ENCODE results near the gene WNT7B.

WNT7B gene

DNA sequence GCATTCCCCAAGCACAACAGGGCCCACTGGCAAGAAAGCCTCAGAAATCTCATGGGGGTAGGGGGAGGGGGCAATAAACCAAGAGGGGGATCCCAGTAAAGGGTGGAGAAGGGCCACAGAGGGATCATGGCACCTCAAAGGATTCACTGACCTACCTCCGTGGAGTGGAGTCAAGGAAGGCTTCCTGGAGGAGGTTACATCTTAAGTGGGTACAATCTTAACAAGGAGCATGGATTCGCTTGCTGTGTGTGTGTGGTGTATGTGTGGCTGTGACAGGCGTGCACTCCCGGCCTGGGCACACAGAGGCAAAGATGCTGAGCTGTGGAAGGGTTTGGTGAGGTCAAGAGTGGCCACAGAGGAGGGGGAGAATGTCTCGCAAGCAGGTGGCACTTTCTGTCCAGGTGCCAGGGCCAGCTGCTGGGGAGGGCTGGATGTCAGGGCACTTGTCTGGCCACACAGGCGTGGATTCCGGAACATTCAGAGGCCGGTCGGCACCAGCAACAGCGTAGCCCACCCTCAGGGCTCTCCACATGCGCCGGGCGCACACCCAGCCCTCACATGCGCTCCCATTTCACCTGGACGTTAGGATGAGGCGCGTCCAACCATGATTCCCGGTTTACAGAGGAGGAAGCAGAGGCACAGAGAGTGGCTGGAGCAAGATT is 43.3 kb downstream of the WNT7B start:
- DNase-seq (ENCODE audit: extremely low read depth in 1 of 2, low read depth in 1 of 2) = no peak

DNA sequence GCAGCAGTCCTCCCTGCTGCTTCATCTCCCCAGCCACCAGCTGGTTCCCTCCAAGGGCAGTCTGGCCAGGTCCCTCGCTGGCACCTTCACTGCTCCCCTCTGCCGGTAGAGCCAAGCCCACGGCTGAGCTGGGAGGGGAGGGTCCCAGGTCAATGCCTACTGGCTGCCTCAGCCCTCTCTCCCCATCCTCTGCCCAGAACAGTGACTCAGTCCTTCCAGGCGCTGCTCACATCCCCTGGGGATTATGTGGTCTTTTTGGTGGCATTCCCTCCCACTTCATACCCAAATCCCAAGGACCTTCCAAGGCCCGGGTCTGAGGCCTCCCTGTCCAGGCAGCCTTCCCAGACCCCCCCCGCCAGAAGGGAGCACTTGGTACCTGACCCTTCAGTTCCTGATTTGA is 44.9 kb downstream of the WNT7B start:
- DNase-seq (ENCODE audit: extremely low read depth in 1 of 2, low read depth in 1 of 2) = no peak

DNA sequence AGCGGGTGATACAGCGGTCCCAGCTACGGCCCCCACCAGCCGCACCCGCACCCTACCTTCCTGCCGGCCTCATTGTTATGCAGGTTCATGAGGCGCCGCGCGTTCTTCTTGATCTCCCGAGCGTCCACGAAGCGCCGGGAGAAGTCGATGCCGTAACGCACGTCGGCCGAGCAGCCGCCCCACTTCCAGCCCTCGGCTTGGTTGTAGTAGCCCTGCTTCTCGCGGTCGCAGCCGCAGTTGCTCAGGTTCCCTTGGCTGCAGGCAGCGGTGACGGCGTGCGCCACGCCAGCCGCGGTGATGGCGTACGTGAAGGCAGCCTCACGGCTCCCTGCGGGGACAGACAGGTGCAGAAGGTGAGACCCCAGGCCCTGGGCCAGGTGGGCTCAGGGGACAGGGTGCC is 45.9 kb downstream of the WNT7B start:
- DNase-seq (ENCODE audit: extremely low read depth in 1 of 2, low read depth in 1 of 2) = no peak

DNA sequence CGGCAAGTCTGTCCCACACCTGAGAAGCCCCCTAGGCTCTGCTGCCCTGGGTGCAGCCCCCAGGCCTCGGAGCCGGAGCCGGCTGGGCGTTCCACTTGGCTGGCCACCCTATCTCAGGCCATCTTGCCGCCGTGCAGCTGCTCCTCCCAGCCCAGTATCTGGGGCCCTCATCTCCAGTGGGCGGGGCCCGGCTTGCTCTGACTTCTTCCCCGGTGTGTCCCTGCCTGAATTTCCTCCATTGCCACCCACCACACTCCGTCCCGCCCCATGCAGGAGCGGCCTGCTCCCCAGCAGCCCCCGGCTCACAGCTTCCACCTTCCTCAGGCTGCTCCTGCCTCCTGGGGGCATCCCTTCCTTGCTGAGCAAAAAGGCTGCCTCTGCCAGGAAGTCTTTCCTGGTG is 46.6 kb downstream of the WNT7B start:
- DNase-seq (ENCODE audit: extremely low read depth in 1 of 2, low read depth in 1 of 2) = no peak

DNA sequence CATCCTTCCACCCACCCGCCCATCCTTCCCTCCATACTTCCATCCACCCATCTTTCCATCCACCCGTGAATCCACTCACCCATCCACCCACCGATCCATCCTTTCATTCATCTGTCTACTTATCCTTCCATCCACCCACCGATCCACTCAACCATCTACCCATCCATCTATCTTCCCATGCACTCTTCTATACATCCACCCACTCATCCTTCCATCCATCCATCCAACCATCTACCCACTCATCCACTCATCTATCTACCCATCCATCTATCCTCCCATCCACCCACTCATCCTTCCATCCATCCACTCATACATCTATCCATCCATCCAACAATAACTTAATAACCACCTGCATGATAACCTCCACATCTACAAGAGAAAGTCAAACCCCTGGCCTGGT is 47.3 kb downstream of the WNT7B start:
- no peak for DNase-seq (ENCODE audit: extremely low read depth in 1 of 2, low read depth in 1 of 2)

DNA sequence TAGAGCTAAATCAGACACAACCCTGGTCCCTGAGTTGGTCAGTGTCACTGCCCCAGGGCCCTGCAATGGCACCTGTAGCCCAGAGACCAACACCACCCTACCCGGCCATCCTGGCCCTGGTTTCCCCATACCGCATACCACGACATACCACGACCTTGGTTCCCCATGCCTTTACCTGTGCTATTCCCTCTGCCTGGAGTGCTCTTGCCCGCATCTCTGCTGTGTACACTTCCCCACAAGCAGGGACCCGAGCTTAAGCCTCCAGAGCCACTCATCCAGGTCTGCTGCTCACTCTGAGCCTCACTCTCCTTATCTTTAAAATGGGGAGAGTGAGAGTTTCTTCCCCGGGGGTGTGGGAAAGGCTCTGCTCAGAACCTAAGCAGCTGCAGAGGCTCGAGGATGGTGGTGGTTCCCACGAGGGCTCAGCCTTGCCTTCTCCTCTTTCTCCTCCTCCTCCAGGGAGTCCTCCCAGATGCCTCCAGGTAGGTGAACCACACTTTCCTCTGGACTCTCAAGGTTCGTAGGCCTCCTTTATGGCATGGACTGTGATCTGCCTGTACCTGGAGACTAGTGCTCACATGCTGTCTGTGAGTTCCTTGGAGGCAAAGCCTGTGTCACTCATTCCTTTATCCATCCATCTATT is 48.1 kb downstream of the WNT7B start:
- DNase-seq (ENCODE audit: extremely low read depth in 1 of 2, low read depth in 1 of 2) = no peak

DNA sequence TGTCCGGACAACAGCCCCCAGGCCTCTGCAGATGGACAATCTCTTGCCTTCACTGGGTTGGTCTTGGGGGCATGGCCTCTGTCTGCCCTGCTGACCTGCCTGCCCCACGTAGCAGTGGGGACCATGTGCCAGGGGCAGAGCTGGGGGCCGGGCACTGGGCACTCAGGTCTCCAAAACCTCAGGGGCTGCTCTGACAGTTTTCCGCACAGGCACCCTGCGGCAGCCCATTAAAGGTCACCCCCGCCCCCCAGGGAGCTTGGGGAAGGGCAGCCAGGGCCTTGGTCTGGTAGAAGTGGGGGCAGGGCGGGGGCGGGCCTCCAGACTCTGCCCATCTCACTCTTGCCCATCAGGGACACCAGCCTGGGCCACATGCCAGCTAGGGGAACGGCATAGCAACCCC is 49.9 kb downstream of the WNT7B start:
- DNase-seq (ENCODE audit: extremely low read depth in 1 of 2, low read depth in 1 of 2) = no peak

DNA sequence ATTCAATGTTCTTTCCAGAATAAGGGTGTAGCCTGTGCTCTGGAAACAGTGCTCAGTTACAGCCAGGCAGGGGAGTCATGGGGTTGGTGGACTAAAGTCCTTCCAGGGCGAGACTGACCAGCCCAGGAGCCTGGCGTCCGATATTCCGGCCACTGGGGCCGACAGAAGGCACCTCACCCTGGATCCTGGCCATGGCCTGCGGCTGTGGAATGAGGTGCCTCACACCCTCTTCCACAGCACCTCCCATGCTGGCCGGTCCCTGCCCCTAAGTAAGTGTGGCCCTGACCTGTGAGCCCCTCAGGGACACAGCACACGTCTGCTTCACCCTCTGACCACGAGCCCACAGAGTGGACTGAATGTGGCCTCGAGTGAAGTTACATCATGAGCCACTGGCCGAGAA is 50.5 kb downstream of the WNT7B start:
- no peak for DNase-seq (ENCODE audit: extremely low read depth in 1 of 2, low read depth in 1 of 2)

DNA sequence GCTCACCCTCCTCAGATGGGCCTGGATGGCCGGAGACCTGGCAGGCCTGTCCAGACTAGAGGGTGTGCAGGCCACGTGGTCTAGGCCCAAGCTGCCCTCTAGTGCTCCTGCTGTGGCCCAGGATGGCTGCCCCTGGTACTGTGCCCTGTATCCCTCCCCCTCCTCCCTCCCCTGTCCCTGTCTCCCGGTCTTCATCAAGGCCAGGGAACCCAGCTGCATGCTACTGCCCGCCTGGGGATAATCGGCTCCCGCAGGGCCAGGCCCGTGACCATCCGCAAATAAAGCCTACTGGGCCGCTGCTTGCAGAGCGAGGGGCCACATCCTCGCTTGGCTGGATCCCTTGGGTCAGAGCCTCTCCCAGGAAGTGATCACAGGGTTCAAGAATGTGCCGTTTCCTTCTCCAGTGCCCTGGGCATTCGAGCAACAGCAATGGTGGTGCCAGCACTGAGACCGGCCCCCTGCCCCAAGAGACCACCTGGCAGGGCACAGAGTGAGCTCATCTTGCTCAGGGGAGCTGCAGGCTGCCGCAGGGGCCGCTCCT is 51.1 kb downstream of the WNT7B start:
- DNase-seq (ENCODE audit: extremely low read depth in 1 of 2, low read depth in 1 of 2) = no peak

DNA sequence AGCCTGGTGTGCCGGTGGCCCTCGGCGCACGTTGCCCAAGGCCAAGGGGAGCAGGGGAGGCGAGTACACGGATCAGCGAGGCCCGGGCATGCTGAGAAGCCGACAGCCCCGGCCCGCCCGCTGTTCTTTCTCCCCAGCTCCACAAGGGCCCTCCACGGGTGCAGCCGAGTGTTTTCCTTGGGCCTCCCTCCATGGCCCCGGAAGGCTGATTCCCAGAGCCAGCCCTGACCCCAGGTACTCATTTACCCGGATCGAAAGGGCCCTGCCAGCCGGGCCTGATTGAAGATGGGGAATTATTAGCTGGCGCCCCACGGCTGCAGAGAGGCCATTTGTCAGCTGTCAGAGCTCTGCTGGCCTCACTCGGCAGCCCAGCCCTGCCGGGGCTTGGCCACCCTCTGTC is 53.1 kb downstream of the WNT7B start:
- no peak for DNase-seq (ENCODE audit: extremely low read depth in 1 of 2, low read depth in 1 of 2)

DNA sequence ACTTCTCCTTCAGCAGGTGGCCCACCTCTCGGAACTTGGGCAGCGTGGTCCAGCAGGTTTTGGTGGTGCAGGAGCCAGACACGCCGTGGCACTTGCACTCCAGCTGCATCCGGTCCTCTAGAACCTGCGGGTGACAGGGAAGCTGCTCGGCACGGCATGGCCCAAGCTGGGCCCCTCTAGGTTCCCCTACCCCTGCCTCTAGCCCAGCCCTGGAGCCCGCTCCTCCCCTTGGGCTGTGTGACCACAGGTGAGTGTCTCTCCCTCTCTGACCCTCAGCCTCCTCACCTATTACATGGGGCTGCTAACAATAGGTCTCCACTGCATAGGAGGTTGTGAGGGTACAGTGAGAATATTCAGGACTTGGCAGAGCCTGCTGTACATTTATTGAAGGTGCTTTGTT is 53.8 kb downstream of the WNT7B start:
- no peak for DNase-seq (ENCODE audit: extremely low read depth in 1 of 2, low read depth in 1 of 2)

DNA sequence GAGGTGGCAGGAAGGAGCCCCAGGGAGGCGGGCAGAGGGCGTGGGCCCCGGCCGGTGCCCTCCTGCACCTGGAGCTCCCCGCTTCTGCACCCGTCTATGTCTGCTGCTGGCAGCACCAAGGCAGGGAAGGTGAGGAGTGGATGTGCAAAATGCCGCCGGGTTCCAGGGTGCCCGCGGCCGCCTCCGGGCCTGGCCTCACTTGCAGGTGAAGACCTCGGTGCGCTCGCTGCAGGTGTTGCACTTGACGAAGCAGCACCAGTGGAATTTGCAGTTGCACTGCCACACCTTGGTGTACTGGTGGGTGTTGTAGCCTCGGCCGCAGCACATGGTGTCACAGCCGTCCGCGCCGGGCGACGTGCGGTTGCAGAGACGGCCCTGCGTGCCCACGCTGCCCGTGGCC is 54.3 kb downstream of the WNT7B start:
- no peak for DNase-seq (ENCODE audit: extremely low read depth in 1 of 2, low read depth in 1 of 2)

DNA sequence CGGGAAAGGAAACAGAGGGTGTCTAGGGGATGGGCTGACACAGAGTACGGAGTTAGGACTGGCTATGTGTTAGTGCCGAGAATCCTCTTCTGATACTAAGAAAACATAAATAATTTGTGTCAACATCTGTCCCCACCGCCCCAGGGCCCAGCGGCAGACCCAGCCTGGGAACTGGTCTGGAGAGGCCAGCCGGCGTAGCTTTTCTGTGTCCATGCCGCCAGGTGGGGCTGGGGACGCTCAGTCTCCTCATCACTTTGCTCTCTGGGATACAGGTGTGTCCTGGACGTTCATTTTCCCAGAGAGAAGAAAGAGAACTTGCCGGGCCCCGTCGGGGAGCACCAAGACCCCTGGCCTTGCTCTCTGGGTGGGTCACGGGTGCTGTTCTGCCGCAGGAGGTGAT is 54.7 kb downstream of the WNT7B start:
- no peak for DNase-seq (ENCODE audit: extremely low read depth in 1 of 2, low read depth in 1 of 2)

DNA sequence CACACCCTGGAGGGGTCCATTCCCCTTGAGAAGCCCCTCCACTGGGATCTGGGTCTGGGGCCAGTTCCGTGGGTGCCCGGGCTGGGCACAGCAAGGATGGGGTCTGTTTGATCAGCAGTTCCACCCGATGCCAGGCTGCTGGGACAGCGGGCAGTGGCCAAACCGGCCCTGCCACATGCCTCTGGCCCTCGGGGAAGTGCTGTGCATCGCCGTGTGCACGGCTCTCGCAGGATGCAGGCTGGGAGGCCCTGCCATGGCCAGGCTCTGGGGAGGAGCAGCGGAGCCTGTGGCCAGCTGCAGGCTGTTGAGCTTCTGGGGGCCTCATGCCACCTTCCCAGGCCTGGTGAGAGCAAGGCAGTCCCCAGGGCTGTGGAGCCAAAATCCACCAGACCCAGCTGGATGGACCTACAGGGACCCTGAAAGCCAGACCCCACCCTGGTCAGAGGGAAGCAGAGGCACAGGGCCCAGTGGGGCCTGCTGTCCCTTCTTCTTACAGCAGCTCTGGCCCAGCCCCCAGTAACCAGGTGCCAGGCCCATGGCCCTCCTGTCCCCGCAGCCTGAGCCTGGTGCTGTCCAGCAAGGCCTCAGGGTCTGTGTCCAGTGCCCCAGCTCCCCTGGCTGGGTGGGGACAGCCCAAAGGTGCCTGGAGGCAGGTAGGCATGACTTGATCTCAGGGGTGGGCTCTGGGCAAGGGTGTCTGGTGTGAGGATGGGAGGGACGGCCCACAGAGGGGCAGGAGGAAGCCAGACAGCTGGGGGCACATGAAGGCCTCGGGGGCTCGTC is 57.3 kb downstream of the WNT7B start:
- no peak for DNase-seq (ENCODE audit: extremely low read depth in 1 of 2, low read depth in 1 of 2)

DNA sequence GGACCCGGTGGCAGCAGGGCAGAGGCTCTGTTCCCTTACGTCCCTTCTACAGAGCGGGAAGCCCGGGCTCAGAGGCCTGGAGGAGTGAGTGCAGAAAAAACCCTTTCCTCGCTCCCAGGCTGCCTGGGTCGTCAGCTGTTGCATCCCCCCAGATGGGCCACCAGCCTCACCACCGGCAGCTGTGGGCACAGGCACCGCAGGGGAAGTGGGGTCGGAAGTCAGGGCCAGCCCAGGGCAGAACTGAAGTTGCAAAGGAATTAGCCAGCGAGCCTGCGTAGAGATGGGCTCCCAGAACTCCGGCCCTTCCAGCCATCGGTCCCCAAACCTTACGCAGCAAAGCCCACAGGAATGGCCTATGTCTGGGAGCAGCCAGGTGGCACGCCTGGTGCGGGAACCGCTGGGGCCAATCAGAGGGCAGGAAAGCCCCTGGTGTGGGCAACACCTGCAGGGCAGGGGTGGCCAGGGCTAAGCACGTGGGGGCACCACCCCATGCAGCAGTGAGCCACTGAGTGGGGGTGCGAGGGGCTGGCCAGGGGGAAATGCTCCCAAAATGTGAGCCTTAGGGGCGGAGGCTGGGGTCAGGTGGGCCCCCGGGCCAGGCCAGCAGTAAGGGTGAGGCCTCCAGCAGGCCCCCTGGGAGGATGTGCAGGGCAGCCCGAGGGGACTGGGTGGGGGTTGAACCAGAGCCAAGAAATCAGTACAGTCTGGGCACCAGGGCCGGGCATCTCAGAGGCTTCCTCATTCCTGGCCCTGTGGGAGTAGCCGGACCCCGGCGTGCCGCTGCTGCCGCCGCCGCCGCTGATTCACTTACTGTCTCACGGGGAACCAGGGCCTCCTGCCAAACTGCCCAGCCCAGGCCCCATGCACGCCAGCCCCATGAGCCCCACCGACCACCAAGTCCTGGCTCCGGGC is 58.2 kb downstream of the WNT7B start:
- DNase-seq (ENCODE audit: extremely low read depth in 1 of 2, low read depth in 1 of 2) = no peak

DNA sequence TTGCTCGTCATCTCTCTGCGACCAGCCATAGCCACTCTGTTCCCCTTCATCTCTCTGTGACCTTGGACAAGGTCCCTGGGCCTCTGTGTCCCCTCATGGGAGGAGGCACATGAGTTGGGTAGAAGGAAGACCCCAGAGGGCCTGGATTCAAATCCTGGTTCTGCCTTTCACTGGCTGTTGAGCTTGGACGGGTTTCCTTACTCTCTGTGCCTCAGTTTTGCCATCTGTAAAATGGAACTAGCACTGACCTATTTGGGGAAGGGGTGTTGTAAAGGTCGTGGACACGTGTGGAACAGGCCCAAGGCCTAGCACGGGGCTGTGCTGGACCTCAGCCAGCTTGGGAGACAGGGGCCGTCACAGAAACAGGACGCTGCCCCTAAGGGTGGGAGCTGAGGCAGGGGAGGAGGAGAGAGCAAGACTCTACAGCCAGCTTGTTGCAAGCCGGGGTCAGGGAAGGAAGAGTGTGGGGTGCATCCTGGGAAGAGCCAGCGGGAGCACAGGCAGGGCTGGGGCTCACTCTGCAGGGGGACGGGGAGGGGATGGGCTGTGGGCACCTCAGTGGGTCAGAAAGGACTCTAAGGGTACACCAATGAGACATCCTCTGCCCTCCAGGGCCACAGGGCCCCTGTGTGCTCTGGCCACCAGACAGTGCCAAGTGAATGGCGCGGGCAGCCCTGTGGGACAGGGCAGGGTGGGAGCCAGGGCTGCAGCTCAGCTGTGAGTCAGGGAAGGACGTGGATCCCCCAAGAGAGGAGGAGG is 59.1 kb downstream of the WNT7B start:
- DNase-seq (ENCODE audit: extremely low read depth in 1 of 2, low read depth in 1 of 2) = no peak

DNA sequence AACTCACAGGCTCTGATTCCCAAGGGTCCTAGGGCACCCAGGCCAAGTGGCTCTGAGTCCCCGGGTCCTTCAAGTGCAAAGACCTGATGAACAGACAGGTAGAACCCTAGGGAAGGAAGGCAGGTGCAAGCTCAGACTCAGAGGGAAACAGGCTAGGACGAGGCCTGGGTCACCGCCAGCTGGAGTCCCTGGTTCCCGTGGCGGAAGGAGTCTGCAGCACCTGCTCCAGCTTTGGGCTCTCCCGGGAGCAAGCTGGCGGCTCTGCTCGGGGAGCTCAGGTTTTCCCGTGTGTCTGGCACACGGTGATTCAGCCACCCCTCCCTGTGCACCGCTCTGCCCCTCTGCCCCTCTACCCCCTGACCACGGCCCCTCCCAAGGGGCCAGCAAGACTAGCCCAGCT is 59.8 kb downstream of the WNT7B start:
- no peak for DNase-seq (ENCODE audit: extremely low read depth in 1 of 2, low read depth in 1 of 2)

DNA sequence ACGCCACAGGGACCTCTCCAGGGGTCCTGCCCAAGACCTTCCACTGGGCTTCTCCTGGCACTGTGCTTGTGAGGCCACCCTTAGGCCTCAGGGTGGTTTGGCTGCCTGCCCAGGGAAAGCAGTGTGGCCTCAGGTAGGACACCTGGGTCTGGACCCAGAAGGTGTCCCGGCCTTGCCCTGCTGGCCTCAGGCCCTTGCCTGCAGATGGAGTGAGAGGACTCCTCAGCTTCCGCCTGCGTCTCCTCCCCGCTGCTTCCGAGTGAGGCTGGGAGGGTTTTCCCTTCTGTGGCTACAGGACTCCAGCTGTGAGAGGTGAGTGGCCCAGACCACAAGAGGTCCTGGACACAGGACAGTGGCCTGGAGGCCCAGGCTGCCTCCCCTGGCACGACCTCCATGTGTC is 60.4 kb downstream of the WNT7B start:
- no peak for DNase-seq (ENCODE audit: extremely low read depth in 1 of 2, low read depth in 1 of 2)

DNA sequence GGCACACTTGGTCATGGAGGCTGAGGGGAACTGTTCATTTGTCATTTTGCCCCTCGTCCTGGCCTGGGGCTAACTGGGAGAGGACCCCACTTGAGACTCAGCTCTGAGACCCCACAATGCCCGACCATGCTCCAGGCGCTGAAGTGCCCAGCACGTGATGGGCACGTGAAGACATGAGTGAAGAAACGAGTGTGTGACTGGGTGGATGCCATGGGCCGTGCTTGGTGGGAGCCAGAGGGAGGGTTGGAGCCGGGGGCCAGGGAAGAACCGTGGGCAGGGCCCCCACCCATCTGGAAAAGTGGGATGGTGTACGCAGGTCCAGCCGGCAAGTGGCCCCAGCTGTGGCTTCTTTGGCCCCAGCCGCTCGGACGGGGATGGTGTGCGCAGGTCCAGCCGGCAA is 61.1 kb downstream of the WNT7B start:
- no peak for DNase-seq (ENCODE audit: extremely low read depth in 1 of 2, low read depth in 1 of 2)

DNA sequence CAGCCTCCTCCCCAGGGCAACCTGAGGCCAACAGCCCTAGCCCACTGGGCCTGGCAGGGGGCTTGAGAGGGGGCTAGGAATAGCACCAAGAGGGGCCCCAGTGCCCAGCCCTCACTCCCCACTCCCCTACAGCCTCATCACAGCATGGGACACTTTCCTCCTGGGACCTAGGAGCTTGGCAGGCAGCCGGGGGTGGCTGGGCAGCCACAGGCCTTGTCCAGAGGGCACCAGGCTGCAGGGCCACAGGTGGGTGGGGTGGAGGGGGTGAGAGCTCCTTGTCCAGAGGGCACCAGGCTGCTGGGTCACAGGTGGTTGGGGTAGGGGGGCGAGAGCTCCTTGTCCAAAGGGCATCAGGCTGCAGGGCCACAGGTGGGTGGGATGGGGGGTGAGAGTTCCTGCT is 61.8 kb downstream of the WNT7B start:
- no peak for DNase-seq (ENCODE audit: extremely low read depth in 1 of 2, low read depth in 1 of 2)
